Choroid plexus epithelial cell (primary cell): Measurements from ENCODE around the gene ALG9.
A peak's percentile ranks its signal among the peaks of the same experiment; 100 is the strongest.

Source experiments
- DNase-seq: peaks from one replicate; pipeline ENCODE4 v3.0.0-alpha.2; 2010; ENCODE audit warnings: low read depth
- H3K4me3 ChIP-seq: 2 replicates; pipeline ENCODE4 v1.5.1; 2011; ENCODE audit warnings: low read depth, mild to moderate bottlenecking, control low read depth, low read length, moderate library complexity
- TF ChIP-seq, protein P1 (sequence below): conservative IDR thresholded peaks from 2 replicates; pipeline ENCODE4 v1.5.1; 2011; ENCODE audit warnings: low read depth, mild to moderate bottlenecking, control low read depth, inconsistent platforms, low read length, moderate library complexity

ALG9 gene

DNA sequence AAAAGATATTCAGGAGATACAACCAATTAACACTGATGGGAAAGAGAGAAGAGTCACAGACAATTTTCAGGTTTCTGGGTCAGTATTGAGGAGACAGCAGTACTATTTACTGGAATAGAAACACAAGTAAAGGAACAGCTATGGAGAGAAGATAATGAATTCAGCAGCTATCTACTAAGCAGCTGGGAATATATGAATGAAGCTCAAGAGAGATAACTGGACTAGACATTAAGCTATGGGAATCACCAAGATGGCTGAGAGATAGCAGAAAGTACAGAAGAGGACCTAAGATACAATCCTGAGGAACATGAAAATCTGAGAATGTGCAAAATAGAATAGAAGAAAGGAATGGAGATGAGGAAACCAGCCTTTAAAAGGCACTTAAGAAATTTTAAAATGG is 15.9 kb downstream of the ALG9 start:
- TF ChIP-seq, protein P1, sequence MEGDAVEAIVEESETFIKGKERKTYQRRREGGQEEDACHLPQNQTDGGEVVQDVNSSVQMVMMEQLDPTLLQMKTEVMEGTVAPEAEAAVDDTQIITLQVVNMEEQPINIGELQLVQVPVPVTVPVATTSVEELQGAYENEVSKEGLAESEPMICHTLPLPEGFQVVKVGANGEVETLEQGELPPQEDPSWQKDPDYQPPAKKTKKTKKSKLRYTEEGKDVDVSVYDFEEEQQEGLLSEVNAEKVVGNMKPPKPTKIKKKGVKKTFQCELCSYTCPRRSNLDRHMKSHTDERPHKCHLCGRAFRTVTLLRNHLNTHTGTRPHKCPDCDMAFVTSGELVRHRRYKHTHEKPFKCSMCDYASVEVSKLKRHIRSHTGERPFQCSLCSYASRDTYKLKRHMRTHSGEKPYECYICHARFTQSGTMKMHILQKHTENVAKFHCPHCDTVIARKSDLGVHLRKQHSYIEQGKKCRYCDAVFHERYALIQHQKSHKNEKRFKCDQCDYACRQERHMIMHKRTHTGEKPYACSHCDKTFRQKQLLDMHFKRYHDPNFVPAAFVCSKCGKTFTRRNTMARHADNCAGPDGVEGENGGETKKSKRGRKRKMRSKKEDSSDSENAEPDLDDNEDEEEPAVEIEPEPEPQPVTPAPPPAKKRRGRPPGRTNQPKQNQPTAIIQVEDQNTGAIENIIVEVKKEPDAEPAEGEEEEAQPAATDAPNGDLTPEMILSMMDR: no peak
- no peak overlapping the region for H3K4me3 ChIP-seq
- no peak for DNase-seq

DNA sequence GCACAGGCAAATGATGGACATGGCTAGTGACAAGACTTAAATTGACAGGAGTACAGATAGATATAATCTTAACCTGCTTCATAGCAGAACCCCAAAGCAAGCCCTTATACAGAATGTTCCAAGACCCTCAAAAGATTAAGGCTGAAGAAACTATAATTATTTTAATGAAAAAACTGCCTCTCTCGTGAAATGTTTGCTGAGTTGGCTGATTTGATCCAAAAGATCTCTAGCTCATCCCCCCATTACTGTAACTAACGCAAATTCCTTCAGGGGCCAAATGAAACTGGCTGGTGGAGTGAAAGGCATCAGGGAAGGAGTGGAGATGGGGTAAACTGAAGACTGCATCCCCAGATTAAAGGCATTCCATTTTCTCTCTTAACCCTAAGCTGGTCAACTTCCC is 19.3 kb downstream of the ALG9 start:
- TF ChIP-seq, protein P1: no peak
- no peak overlapping the region for H3K4me3 ChIP-seq
- no peak for DNase-seq

DNA sequence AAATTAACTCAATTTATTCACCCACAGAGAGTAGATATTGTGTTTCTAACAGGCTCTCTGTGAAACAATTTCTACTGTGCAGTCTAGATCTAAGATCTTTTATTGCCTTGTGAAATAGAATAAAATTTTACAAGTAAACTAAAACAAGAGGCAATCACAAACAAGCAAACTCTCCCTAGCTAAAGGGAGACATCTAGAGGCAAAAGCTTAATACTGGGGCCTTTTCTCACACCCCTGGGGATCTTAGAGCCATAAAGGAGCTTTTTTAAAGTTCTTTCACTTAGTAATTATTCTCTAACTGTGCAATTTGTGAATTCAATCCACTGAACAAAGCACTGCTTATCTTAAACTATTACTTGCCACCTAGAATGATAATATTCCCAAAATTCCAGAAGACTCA is 19.7 kb downstream of the ALG9 start:
- peak; percentile 73 for DNase-seq
- TF ChIP-seq, protein P1: peak; percentile 73

DNA sequence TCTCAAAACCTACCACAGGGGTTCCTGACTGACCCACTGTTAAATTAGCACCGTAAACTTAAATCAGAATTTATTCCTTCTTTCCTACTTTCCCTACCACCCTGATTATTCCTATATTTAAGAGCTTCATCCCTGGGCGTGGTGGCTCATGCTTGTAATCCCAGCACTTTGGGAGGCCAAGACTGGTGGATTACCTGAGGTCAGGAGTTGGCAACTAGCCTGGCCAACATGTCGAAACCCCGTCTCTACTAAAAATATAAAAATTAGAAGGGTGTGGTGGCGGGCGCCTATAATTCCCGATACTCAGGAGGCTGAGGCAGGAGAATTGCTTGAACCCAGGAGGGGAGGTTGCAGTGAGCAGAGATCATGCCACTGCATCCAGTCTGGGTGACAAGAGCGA is 20.3 kb downstream of the ALG9 start:
- TF ChIP-seq, protein P1: no peak
- H3K4me3 ChIP-seq: no peak overlapping the region
- no peak for DNase-seq

More for the DNA sequence above, 19.7 kb downstream of the ALG9 start:
- H3K4me3 ChIP-seq: no peak overlapping the region

DNA sequence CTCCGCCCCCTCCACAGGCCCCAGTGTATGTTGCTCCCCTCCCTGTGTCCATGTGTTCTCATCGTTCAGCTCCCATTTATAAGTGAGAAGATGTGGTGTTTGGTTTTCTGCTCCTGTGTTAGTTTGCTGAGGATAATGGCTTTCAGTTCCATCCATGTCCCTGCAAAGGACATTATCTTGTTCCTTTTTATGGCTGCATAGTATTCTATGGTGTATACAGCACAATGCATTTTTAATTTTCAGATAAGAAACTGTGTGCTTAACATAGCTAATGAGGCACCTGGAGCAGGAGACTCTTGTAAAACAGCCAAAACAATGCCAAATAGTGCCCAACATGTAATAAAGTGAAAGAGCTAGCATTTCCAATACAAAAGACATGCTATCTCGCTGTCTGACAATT is 21.8 kb downstream of the ALG9 start:
- TF ChIP-seq, protein P1: no peak
- no peak overlapping the region for H3K4me3 ChIP-seq
- no peak for DNase-seq

DNA sequence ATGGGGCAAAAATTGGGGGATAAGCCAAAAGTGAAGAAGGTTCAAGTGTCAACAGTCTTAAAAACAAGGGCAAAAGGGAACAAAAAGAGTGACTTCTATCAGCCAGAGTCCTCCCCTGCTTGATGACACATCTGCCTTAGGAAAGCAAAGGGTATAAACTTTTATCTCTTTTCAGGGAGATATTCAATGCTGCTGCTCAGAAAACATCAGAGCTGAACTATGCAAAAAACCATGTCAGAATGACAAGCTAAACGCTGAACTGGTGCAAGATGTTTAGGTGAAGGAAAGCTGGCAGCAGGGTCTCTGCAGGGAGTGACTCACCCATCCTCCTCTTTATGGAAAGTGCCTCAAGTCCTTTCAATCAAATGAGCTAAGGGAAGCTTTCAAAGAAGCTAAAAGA is 24.7 kb downstream of the ALG9 start:
- peak; percentile 79 for DNase-seq
- no peak overlapping the region for H3K4me3 ChIP-seq
- TF ChIP-seq, protein P1: no peak

DNA sequence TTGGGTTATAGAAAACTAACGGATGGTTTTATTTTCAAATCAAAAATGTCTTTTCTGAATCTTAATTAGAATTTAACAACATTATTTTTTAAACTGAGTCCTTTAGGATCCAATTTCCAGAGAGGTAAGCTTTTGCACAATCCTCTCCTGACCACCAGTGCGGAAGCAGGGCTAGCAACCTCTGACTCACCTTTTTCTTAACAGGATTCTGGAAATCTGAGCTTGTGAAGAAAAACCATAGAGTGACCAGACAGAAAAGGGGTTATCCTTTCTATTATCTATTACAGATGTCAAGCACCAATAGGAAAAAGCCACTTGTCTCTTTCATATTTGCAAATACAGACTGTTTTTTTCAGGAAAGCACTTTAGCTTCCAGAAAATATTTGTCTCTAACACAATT is 25.3 kb downstream of the ALG9 start:
- no peak overlapping the region for H3K4me3 ChIP-seq
- DNase-seq: peak; percentile 83
- TF ChIP-seq, protein P1: no peak
